Measurements from ENCODE around the gene GPATCH3.

- TF ChIP-seq CTCF (IDR thresholded peaks at IDR 0.05 in 2 of 3, conservative IDR thresholded peaks at IDR 0.05 in 1 of 3; ENCODE audit: borderline replicate concordance in 1 of 3, insufficient read depth in 1 of 3, low read depth in 2 of 3, low read length in 2 of 3) (peak in 2 of 3 experiments; percentile 92; a peak in 4 of 6 replicates), POLR2A (IDR thresholded peaks at IDR 0.05; ENCODE audit: borderline replicate concordance, extremely low read depth, insufficient read depth, insufficient read length) (no peak)
These were observed 47.1 kb downstream of the GPATCH3 start for GRCh38 chr1:26853156-26853555.

All from HCT116 (cell line).